Measurements from ENCODE around the gene NOS3. TPM values are rescaled to one million over a fixed set of nuclear protein-coding genes. Genes with fewer than 3 reads are reported as not detected.

The NOS3 gene
- total RNA-seq (2014; rRNA removed; shearing (Covaris generic)): 34.5 and 41.6 TPM in 2 replicates

DNA sequence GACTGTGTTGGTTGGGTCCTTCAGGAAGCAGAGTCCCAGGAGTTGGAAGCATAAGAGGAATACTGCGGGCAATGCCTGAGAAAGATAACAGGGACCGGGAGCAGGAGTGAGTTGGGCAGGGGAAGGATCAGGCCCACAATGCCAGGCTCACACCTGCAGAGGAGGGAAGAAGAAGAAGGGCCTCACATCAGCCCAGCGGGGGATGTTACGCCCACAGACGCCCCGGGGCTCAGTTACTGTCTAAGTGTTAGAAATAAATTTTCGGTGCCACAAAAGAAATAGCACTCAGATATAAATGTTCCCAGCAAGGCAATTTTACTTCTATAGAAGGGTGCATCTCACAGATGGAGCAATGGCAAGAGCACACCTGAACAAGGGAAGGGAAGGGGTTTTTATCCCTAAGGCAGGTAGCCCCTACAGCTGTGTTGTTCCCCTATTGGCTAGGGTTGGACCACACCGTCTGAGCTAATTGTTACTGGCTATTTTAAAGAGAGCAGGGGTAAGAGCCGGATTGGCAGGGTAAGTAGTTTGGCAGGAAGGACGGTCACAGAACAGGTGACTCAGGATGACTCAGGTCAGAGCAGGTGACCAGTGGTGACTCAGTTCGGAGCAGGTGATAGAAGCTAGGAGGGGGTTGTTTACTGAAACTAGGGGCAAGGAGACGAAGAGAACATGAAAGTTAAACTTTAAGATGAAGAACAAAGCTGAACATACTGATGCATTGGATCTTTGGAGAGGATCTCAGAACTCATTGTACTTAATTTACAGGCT lies at the start of gene NOS3:
NOS3 (plus strand) TSS at position 602 of the 771 bp plus-strand sequence. CDS start 2,787 bp downstream, outside the sequence.
- DNase-seq (ENCODE audit: low spot score): no peak
- in situ Hi-C loops (cut with HindIII; ENCODE audit: low sequenced_read_pairs): no loop called here

DNA sequence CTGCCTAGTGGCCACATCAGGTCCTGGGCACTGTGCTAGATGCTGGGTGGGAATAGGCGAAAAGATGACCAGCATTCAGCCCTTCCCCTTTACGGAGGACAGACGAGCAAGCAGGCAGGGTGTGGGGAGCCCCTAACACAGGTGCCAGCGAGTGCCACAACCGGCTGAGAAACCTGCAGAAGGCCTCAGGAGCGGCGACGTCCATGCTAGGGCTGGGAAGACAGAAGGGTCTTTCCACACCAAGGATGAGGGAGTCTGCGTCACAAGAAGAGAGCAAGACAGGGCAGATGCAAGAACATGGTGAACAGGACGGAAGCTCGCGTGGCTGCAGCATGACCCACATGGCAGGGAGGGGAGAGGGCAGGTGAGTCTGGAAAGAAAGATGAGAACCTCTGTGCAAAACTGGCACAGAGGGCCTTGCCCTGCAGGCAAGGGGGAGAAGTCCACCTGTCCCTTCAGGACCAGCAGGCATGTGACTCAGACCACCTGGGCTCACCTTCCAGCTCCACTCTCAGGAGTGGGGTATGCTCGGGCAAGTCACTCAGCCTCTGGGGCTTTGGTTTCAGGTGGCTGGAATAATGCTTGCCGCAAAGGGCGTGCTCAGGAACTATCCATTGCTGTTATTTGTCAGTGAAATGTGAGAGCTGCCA lies 49.3 kb upstream of the NOS3 start:
- in situ Hi-C loops (cut with HindIII; ENCODE audit: low sequenced_read_pairs): no loop called here
- no peak for DNase-seq (ENCODE audit: low spot score)

DNA sequence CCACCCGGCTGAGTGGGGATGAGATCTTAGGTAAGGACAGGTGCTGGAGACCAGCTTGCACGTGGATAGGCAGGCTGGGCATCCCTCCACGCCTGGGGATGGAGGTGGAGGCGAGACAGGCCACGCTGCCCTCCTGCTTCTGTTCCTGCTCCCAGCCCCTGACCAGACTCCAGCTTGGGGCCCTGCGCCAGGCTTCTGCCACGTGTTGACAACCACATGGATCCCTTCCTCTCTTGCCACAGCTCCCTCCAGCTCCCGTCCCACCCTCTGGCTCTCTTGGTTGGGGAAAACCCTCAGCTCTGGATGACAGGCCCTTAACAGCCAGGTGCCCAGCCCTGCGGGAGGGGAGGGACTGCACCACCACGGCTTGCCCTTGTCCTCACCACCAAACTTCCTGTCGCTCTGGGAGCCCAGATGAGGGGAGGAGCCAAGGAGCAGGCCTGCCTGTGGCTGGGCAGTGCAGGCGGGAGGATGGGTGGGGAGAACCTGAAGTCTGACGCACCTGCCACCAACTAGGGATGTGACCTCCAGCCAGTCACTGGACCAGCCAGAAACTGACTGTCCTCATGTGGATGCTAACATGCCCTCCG lies 48.7 kb upstream of the NOS3 start:
- peak; percentile 73 for DNase-seq (ENCODE audit: low spot score)

DNA sequence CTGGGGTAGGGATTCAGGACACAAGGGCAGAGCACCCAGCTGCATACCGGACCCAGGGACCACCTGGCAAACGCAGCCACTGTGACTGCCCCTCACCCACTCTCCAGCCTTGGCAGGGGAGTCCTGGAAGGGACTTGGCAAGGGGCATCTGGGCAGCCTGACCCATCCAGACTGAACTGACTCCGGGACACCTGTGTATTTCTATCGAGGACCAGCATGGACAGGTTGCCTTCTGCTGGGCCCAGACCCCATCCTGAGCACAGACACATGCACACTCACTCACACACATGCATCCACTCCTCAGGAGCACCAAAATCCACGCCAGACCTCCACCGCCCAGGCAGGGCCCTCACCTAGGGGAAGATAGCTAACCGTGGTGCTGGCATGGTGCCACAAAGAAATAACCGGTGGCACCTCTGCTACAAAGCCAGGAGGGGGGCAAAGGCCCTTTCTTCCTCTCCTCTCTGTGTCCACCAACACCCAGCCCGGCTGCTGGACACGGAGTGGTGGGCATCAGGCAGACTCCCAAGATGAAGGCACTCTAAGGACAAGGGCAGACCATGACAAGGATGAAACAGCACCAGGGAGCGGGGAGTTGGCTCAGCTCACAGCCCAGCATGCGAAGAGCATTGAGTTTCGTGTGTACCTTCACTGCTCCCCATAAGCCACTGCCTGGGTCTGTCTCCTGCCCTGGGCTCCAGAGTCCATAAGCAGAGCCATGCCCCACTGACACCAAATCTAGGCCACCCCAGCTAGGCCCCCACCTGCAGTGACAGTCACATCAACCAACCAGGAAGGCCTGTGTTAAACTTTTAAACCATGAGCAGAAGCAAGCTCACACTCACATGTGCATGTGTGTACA lies 48.0 kb upstream of the NOS3 start:
- in situ Hi-C loops (cut with HindIII; ENCODE audit: low sequenced_read_pairs): no loop called here
- peak; percentile 45 for DNase-seq (ENCODE audit: low spot score)

More for the DNA sequence above, 48.7 kb upstream of the NOS3 start:
- in situ Hi-C loops (cut with HindIII; ENCODE audit: low sequenced_read_pairs): no loop called here

DNA sequence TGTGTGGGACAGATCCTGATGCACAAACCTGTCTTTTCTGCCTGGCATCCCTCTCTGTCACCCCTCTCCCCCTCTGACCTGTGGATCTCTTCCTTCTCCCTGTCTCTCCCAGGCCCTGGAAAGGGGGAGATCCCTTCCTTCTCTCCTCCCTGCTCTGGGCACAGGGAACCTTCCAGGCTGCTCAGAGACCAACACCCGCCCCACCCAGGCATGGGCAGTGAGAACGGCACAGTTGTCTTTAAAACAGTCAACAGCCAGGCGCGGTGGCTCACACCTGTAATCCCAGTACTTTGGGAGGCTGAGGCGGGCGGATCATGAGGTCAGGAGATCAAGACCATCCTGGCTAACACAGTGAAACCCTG lies 47.4 kb upstream of the NOS3 start:
- in situ Hi-C loops (cut with HindIII; ENCODE audit: low sequenced_read_pairs): no loop called here

DNA sequence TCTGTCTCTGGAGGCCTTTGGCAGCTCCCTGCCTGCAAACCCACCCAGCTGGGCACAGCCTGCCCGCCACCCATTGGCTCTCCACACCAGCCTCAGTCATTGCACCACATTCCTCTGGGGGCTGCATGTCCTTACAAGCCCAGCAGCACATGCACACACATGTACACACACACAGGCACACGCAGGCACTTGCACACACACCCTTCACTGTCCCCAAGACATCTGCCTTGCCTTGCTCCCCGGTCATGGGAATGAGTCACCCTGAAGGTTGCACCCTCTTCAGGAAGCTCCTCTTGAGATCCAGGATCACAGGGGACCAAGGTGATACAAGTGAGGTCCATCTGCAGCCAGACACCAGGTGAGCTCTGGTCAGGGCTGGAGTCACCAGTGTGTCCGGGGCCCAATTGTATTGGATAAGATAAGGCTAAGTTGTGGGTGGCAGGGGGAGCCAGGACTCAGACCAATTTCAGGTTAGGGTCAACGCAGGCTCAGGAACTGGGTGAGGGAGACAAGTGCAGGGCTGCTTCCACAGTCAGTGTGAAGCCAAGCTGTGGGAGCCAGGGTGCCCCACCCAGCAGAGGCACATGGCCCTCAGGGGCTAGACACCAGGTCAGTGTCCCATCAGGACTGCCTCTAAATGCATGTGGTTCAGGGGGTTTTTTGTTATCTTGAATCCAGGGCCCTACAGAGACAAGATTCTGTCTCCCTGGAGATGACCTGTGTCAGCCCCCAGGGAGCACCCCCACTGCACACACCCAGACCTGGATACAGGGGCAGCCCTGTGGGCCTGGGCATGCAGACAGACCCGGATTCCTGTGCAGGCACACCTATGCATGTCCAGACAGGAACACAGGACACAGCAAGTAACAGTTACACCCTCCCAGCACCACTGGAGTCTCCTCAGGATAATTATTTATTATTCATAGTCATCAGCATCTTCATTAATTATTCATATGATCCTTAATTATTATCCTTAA lies 46.5 kb upstream of the NOS3 start:
- in situ Hi-C loops (cut with HindIII; ENCODE audit: low sequenced_read_pairs): no loop called here

More for the DNA sequence above, 47.4 kb upstream of the NOS3 start:
- no peak for DNase-seq (ENCODE audit: low spot score)

DNA sequence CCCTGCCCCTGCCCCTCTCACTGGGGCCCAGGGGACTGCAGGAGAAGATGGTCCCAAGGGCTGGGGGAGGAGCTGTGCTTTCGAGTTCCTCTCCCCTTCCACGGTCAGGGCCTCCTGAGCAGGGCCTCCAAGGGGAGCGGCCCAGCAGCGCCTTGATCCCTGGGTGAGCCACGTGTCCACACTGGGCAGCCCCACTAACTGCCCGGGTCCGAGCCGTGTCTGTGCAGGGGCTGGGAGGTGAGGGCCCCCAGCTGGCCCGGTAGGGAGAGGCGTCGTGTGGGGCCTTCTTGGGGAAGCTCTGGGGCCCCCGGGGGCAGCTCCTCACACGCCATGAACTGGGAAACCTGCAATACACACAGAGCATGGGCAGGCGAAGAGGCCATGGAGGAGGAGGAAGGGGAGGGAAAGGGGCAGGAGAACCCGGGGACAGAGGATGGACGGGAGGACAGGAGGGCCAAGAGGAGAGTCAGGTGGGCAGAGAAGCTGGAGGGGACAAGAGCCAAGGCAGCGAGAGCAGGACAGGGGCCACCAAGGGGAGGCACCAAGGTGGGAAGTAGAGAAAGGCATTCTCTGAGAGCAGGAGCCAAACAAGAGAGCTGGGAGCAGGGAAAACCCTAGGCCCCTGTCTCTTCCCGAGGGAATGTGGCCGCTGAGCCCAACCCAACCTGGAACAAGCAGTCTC lies 45.5 kb upstream of the NOS3 start:
- in situ Hi-C loops (cut with HindIII; ENCODE audit: low sequenced_read_pairs): no loop called here
- DNase-seq (ENCODE audit: low spot score): no peak

More for the DNA sequence above, 46.5 kb upstream of the NOS3 start:
- no peak for DNase-seq (ENCODE audit: low spot score)

DNA sequence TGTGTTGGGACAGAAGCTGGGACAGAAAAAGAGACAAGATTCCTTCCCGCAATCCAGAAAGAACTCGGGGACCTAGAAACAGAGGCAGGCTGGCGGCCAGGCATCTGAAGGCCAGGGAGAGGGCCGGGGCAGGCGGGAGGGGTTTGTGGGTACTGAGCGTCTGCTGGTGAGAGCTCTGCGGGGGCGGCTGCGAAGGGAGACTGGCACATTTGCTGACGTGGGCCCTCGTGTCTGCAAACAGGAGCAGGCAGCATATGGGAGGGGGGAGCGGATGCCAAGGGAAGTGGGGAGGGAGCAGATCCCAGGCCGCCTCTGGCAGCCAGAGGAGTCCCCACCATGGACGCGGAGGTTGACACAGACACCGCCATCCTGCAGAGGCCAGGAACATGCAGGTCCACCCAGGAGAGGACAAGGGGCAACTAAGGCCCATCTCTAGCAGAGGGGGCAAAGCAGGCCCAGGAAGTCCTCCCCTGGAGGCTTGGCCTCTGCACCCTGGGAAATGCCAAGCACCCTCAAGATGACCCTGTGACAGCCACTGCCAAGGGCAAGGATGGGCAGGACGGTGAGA lies 44.9 kb upstream of the NOS3 start:
- in situ Hi-C loops (cut with HindIII; ENCODE audit: low sequenced_read_pairs): no loop called here
- DNase-seq (ENCODE audit: low spot score): peak; percentile 87

DNA sequence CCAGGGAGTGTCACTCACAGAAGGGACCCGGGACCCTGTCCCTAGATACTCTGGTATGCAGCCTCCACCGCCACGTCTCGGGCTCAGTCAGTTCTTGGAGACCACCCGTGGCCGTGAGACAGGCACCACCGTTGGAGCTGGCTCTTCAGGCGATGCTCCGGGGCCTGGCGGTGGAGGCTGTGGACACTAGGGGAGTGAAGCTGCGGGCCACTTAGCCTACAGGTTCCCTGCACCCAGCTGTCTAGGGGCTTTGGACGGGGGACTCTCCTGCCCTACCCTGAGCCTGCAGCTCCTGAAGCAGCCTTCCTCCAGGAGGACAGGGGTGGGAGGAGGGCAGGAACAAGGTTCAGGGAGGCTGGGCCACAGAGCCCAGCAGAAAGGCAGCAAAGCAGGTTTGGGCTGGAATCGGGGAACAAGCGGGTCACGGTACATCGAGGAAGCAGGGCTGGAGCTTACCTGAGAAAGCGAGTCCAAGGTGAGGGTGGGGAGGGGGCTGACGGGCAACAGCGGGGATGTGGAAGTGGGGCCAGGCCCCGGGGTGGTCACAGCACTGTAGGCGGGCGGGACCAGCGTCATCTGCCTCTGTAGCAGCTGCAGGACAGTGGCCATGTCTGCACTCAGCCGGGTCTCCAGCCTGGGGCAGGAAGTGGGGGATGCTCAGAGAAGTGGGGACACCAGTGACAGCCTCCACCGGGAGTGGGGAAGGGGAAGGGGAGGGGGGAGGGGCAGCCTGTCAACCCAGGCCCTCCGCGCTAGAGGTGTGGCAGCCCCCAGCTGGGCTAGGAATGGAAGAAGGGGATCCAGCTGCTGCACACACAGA lies 44.2 kb upstream of the NOS3 start:
- no peak for DNase-seq (ENCODE audit: low spot score)
- in situ Hi-C loops (cut with HindIII; ENCODE audit: low sequenced_read_pairs): no loop called here

DNA sequence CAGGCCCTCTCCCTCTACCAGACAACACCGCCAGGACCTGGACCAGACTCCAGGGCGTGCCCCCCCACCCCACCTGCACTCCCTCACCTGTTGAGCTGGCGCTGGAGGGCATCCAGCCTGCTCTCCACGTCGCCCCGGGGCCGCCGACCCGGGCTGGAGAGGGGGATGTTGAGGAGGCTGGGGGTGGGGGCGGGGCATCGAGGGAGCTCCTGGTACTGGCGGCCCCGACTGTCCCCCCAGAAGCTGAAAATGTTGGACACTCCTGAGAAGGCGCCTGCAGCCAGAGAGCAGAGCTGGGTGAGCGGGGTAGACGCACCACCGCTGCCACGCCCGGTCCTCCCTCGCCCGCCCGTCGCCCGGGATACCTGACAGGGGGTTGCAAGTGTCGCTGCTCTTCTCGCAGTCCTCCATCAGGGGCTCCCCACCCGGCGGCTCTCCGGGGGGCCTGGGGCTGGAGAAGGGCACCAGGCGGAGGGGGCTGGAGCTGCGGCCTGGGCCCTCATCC lies 43.5 kb upstream of the NOS3 start:
- DNase-seq (ENCODE audit: low spot score): no peak
- in situ Hi-C loops (cut with HindIII; ENCODE audit: low sequenced_read_pairs): no loop called here

DNA sequence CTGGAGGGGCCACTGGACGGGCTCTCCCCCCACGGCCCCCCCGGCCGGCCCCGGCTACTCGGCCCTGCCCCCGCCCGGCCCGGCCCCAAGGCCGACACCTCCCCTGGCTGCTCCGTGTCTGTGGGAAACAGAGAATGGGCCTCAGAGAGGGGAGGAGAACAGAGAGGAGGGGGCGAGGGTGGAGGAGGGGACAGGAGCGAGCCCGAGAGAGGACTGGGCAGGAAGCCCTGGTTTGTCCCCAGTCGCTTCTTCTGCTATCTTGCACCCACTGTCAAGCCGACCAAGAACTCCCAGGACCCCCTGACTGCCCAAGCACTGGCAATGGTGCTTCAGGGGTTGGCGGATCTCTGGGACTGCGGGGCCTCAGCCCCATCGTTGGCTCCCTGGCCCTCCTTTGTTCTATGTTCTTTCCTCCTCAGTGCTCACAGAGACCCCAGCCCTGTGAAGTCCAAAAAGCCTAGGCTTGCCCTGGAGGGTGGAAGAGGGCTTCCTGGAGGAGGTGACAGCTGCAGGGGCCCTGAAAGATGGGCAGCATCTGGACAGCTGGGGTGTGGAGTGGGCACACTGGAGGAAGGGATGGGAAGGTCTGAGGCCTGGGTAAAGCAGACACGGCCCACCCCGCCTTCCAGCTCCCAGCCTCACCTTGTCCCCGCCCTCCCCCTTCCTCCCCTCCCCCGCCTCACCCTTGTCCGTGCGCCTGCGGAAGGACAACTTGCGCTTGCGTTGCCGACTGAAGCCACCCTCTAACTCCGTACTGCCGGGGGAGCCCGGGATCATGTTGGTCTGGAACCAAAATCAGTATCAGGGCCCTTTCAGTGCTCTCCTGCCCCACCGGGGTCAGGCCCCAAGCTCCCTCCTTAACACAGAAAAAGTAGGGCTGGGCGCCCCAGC lies 42.8 kb upstream of the NOS3 start:
- DNase-seq (ENCODE audit: low spot score): no peak
- in situ Hi-C loops (cut with HindIII; ENCODE audit: low sequenced_read_pairs): no loop called here

DNA sequence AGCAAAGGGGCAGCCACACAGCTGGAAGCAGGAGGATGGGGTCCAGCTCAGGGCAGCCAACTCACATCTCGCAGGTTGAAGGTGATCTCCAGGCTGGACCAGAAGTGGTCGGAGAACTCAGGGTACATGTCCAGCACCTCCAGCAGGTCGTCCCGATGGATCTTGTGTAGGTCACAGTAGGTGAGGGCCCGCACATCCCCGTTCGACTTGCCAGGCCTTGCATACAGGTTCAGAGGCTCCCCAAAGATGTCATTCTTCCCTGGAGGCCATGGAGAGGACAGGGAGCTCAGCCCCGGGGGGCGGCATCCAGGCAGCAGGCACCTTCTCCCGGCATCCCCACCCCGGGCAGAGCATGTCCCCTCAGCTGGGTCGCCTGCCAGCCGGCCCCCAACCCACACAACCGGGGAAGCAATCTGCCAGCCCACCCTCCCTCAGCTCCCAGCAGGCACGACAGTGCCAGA lies 42.0 kb upstream of the NOS3 start:
- in situ Hi-C loops (cut with HindIII; ENCODE audit: low sequenced_read_pairs): no loop called here
- DNase-seq (ENCODE audit: low spot score): no peak

DNA sequence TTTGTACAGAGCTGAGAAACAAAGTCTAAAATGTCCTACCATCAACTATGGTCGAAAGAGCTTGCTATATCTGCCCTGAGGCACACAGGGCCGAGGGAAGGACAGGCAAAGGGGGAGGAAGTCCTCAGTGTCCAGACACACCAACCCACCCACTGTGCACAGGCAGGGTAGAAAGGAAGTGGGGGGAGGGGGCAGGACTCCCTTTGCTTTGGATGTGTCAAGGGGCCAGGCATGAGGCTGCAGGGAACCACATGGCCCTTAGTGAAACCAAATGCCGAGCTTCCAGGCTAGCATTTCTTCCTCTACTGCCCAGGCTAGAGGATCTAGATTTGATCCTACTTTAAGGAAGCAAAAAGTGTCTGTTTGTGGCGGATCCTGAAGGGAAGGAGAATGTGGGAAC lies 41.3 kb upstream of the NOS3 start:
- no peak for DNase-seq (ENCODE audit: low spot score)
- in situ Hi-C loops (cut with HindIII; ENCODE audit: low sequenced_read_pairs): no loop called here

DNA sequence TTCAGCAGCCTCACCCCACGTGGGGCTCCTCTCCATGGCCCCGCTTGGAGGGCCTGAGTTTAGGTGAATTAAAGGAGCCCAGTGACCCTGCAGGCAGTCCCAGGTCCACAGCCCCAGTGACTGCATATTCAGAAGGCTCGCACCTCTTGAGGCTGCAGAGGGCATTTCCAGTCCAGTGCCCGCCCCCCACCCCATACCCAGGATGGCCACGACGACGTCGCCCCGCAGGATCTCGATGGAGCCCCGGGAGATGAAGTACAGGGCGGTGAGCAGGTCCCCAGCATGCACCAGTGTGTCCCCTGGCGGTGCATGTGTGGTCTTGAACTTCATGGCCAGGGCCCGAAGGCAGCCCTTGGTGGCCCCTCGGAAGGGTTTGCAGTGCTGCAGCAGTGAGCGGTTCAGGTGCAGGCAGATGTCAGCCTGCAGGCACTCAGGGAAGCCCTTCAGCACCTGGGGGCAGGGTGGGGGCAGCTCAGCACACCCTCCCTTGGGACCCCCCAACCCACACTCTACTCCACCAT lies 40.8 kb upstream of the NOS3 start:
- in situ Hi-C loops (cut with HindIII; ENCODE audit: low sequenced_read_pairs): no loop called here
- DNase-seq (ENCODE audit: low spot score): no peak

DNA sequence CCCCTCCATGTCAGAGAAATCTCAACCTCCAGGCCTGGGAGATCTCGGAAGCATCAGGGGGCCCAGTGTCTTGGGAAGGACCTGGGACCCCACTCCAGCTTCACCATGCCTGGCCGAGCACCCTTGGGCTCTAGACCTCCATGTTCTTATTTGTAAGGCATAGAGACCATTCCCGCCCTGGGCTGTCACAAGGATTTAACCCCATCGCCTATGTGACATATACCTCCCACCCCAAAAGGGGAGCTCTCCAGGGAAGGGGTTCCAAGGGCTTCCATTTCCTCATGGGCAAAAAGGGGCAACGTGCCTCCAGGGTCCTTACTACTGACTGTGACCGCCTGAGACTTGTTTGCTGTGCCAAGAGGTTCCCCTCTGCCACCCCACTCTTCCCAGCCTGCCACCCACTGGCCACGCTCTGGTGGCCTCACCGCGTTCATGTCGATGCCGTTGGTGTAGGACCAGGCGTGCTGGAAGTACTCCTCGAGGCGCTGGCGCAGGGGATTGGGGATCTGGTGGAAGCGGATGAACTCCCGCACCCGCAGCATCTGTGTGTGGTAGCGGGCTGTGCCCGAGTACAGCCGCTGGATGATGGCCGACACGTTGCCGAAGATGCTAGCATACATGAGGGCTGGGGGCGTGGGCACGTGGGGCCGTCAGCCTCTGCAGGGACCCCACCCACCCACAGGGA lies 40.2 kb upstream of the NOS3 start:
- DNase-seq (ENCODE audit: low spot score): no peak
- in situ Hi-C loops (cut with HindIII; ENCODE audit: low sequenced_read_pairs): no loop called here
